ENCODE measurements around the gene TRIM46. TPM values are rescaled to one million over a fixed set of nuclear protein-coding genes. Genes with fewer than 3 reads are reported as not detected.

Gene TRIM46
- total RNA-seq, 1 experiment from 2014 or later = 6.0 TPM

DNA sequence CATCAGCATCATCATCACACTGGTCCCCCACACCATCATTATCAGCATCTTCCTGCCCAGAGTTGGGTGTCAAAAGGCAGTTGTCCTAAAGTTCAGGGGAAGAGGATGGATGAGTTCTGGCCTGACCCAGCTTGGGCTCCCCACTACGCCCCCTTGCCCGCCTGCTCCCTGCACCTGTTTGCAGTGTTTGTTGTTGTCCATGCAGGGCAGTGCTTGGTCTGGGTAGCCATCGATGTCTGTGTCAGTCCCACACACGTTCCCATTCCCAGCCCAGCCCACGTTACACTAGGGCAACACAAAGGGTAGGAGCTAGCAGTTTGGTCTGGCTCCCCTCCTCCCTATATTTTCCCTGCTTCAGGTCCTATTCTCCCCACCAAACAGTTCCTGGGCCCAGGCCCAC lies 27.3 kb downstream of the TRIM46 start:
- Histone ChIP-seq H3K4me1 (replicated peaks; ENCODE audit: insufficient read depth) (no peaks in the 10 kb centered on the region), H3K27me3 (ENCODE audit: insufficient read depth, low read depth) (no peaks in the 10 kb centered on the region), H3K4me2 (no peak overlapping the region), H2AFZ (no peak overlapping the region), H3K9me3 (ENCODE audit: insufficient read depth, low read depth) (no peaks in the 10 kb centered on the region), H3K79me2 (ENCODE audit: low read depth) (no peaks in the 10 kb centered on the region), H3F3A (ENCODE audit: insufficient read depth, low read depth) (no peaks in the 10 kb centered on the region; the same call in 1 of the 2 replicates), H4K20me1 (ENCODE audit: insufficient read depth) (no peaks in the 10 kb centered on the region), H3K9me2 (ENCODE audit: insufficient read depth) (no peaks in the 10 kb centered on the region), H3K27ac (no peak overlapping the region), H3K36me3 (ENCODE audit: low read depth) (no peaks in the 10 kb centered on the region), H3K4me3 (no peak overlapping the region)
- TF ChIP-seq CTCF (conservative IDR thresholded peaks at IDR 0.05) (no peak), EZH2 (IDR thresholded peaks at IDR 0.05; ENCODE audit: low read depth) (no peak)
- DNase-seq = no peak
- no TSS peak for BruUV-seq (replicated peaks)
- POLR2A ChIA-PET (ENCODE audit: unreplicated experiment) = interaction anchor here (0.6 kb wide), 1 partner anchor 28 kb away, joined by 4 read pairs; the partner anchor contains the start of gene KRTCAP2
- intact Hi-C loops (cut with micrococcal nuclease; ENCODE audit: unreplicated experiment) = no loop called here
- CTCF ChIA-PET = no interaction called here

DNA sequence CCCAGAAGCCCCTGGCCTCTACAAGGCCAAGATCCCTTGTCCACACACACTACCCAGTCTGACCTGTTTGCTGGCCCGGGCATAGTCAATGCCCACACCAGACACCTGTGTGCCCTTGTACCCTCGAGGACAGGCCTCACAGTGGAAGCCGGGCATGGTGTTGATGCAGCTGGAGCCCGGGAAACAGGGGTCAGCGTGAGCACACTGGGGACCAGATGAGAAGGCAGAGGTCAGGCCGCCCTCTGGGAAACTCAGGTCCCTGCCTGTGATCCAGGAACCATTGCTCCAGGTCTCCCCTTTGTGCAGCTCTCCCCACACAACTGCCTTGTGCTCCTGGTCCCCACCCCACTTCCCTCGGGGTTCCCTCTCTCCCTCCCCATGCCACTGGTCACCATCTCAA lies 28.5 kb downstream of the TRIM46 start:
- Histone ChIP-seq H3K79me2 (ENCODE audit: low read depth) (no peaks in the 10 kb centered on the region), H3K9me2 (ENCODE audit: insufficient read depth) (no peaks in the 10 kb centered on the region), H3K27ac (no peak overlapping the region), H3F3A (ENCODE audit: insufficient read depth, low read depth) (peaks cover 3% of the 10 kb centered on the region; the same call in 1 of the 2 replicates), H3K4me2 (no peak overlapping the region), H2AFZ (no peak overlapping the region), H3K9me3 (ENCODE audit: insufficient read depth, low read depth) (no peaks in the 10 kb centered on the region), H3K4me3 (no peak overlapping the region), H3K4me1 (replicated peaks; ENCODE audit: insufficient read depth) (peaks cover 4% of the 10 kb centered on the region), H4K20me1 (ENCODE audit: insufficient read depth) (no peaks in the 10 kb centered on the region), H3K27me3 (ENCODE audit: insufficient read depth, low read depth) (no peaks in the 10 kb centered on the region), H3K36me3 (ENCODE audit: low read depth) (no peaks in the 10 kb centered on the region)
- TF ChIP-seq CTCF (conservative IDR thresholded peaks at IDR 0.05) (no peak), EZH2 (IDR thresholded peaks at IDR 0.05; ENCODE audit: low read depth) (no peak)
- DNase-seq = no peak
- ChIA-PET POLR2A (ENCODE audit: unreplicated experiment) (no interaction called here), CTCF (interaction anchor here (0.8 kb wide), 1 partner anchor 27 kb away, joined by 4 read pairs; no protein-coding TSS in a partner anchor)
- no TSS peak for BruUV-seq (replicated peaks)
- intact Hi-C loops (cut with micrococcal nuclease; ENCODE audit: unreplicated experiment) = no loop called here

GRCh38 chr1:155202731-155203515 lies 29.3 kb downstream of the TRIM46 start:
- Histone ChIP-seq H3K36me3 (ENCODE audit: low read depth) (no peaks in the 10 kb centered on the region), H4K20me1 (ENCODE audit: insufficient read depth) (no peaks in the 10 kb centered on the region), H3K4me3 (no peak overlapping the region), H3K4me2 (no peak overlapping the region), H3K4me1 (replicated peaks; ENCODE audit: insufficient read depth) (peaks cover 12% of the 10 kb centered on the region), H3K9me2 (ENCODE audit: insufficient read depth) (no peaks in the 10 kb centered on the region), H2AFZ (no peak overlapping the region), H3K9me3 (ENCODE audit: insufficient read depth, low read depth) (no peaks in the 10 kb centered on the region), H3K79me2 (ENCODE audit: low read depth) (peaks cover under 1% of the 10 kb centered on the region; the same call in 1 of the 2 replicates), H3F3A (ENCODE audit: insufficient read depth, low read depth) (peaks cover 7% of the 10 kb centered on the region; the same call in 1 of the 2 replicates), H3K27ac (no peak overlapping the region), H3K27me3 (ENCODE audit: insufficient read depth, low read depth) (no peaks in the 10 kb centered on the region)
- intact Hi-C loops (cut with micrococcal nuclease; ENCODE audit: unreplicated experiment) = no loop called here
- ChIA-PET POLR2A (ENCODE audit: unreplicated experiment) (no interaction called here), CTCF (interaction anchor here (0.8 kb wide), 1 partner anchor 27 kb away, joined by 4 read pairs; no protein-coding TSS in a partner anchor)
- TF ChIP-seq EZH2 (IDR thresholded peaks at IDR 0.05; ENCODE audit: low read depth) = no peak
- no peak for TF ChIP-seq CTCF (conservative IDR thresholded peaks at IDR 0.05)
- no peak for DNase-seq
- BruUV-seq (replicated peaks) = no TSS peak
